ENCODE results near the gene C21orf91. TPM values are rescaled to one million over a fixed set of nuclear protein-coding genes. Genes with fewer than 3 reads are reported as not detected.

Gene C21orf91
- total and polyA plus RNA-seq, 4 donors: 3.1 to 19.2 (median 10.7) TPM

DNA sequence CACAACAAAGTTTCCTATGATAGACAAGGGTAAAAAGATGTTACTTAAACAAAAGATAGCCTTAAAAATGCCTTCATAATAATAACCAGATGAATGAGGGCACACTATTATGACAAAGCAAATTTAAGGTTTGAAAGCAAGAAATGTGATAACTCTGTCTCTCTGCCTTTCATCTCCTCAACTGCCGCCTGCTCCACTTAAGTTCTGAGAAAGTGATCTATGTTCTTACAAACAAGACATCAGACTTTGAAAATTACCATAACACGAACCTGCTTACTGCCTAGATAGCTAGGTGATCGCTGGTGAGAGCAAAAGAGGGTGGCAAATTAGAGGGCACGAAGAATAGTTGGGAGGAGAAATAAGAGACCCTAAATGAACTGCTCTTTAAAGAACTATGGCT lies 13.2 kb downstream of the C21orf91 start:
- 95 to 97% methylated on average over 4 of the region's 4 CpGs for WGBS, 2 donors
- Histone ChIP-seq H3K36me3 (ENCODE audit: control insufficient read depth in 1 of 2, insufficient read depth in 2 of 2, low read length in 1 of 2) (peaks cover 0 to 4% of the 10 kb centered on the region in 2 donors), H3K27ac (ENCODE audit: low read depth in 1 of 2, low read length in 2 of 2) (no peak overlapping the region), H3K4me3 (ENCODE audit: low read length in 2 of 2) (no peak overlapping the region), H3K27me3 (ENCODE audit: control insufficient read depth in 1 of 2, insufficient read depth in 2 of 2, low read length in 1 of 2) (no peaks in the 10 kb centered on the region), H3K9me3 (ENCODE audit: control insufficient read depth, low read length) (peaks cover 5% of the 10 kb centered on the region), H3K4me1 (ENCODE audit: control insufficient read depth in 1 of 2, insufficient read depth in 2 of 2, low read length in 2 of 2) (no peaks in the 10 kb centered on the region)
- intact Hi-C loops (cut with DNase I): no loop called here
- ATAC-seq (ENCODE audit: low FRiP score) (no peak), DNase-seq (no peak)

DNA sequence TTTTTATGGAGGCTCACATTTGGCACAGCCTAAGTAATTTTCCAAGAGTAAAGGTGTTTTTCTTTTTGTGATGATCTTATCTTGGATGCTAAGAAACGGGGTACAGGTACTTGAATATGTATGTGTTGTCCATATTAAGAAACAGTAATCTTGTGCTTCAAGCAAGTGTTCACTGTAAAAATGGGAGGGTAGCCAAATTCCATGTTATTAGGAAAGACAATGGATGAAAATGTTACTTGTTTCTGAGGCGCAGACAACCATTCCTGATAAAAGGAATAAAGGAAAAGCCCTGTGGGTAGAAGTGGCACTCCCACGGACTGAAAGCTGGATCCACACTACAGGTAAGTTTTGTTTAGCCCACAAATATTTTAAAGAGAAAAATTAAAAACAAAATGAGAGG lies 15.6 kb downstream of the C21orf91 start:
- H3K4me3 ChIP-seq (ENCODE audit: low read length in 2 of 2): no peak overlapping the region
- H3K36me3 ChIP-seq (ENCODE audit: control insufficient read depth in 1 of 2, insufficient read depth in 2 of 2, low read length in 1 of 2): peaks cover 0 to 4% of the 10 kb centered on the region in 2 donors
- intact Hi-C loops (cut with DNase I): no loop called here
- peaks cover 0 to 4% of the 10 kb centered on the region in 2 donors for H3K4me1 ChIP-seq (ENCODE audit: control insufficient read depth in 1 of 2, insufficient read depth in 2 of 2, low read length in 2 of 2)
- H3K9me3 ChIP-seq (ENCODE audit: control insufficient read depth, low read length): peaks cover 5% of the 10 kb centered on the region
- 67 to 71% methylated on average over 3 of the region's 3 CpGs for WGBS, 2 donors
- ATAC-seq (ENCODE audit: low FRiP score) (no peak), DNase-seq (no peak)
- no peak overlapping the region for H3K27ac ChIP-seq (ENCODE audit: low read depth in 1 of 2, low read length in 2 of 2)
- H3K27me3 ChIP-seq (ENCODE audit: control insufficient read depth in 1 of 2, insufficient read depth in 2 of 2, low read length in 1 of 2): no peaks in the 10 kb centered on the region

DNA sequence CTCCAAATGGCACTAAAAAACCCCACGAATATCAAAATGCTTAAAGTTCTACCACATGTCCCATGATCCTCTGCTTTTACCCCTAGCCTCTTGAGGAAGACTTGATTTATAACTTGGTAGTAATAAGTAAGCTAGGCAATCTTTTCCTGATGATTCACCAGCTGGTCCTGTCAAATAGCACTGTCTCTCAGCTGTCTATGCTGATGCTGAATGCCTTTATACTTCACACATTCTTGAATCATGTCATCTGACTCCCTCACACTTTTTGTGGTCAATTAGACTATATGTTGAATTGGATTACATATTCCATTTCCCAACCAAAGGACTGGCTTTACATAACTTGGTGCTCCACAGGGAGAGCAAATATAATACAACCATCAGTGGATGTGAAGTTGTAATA lies 16.6 kb downstream of the C21orf91 start:
- ATAC-seq (ENCODE audit: low FRiP score): no peak
- H3K4me3 ChIP-seq (ENCODE audit: low read length in 2 of 2): no peak overlapping the region
- intact Hi-C loops (cut with DNase I): no loop called here
- no peaks in the 10 kb centered on the region for H3K9me3 ChIP-seq (ENCODE audit: control insufficient read depth, low read length)
- H3K4me1 ChIP-seq (ENCODE audit: control insufficient read depth in 1 of 2, insufficient read depth in 2 of 2, low read length in 2 of 2): peaks cover 0 to 4% of the 10 kb centered on the region in 2 donors
- no peak for DNase-seq
- H3K27me3 ChIP-seq (ENCODE audit: control insufficient read depth in 1 of 2, insufficient read depth in 2 of 2, low read length in 1 of 2): no peaks in the 10 kb centered on the region
- H3K36me3 ChIP-seq (ENCODE audit: control insufficient read depth in 1 of 2, insufficient read depth in 2 of 2, low read length in 1 of 2): no peaks in the 10 kb centered on the region
- H3K27ac ChIP-seq (ENCODE audit: low read depth in 1 of 2, low read length in 2 of 2): no peak overlapping the region
- 71 to 81% methylated on average over 1 of the region's 1 CpG for WGBS, 2 donors

DNA sequence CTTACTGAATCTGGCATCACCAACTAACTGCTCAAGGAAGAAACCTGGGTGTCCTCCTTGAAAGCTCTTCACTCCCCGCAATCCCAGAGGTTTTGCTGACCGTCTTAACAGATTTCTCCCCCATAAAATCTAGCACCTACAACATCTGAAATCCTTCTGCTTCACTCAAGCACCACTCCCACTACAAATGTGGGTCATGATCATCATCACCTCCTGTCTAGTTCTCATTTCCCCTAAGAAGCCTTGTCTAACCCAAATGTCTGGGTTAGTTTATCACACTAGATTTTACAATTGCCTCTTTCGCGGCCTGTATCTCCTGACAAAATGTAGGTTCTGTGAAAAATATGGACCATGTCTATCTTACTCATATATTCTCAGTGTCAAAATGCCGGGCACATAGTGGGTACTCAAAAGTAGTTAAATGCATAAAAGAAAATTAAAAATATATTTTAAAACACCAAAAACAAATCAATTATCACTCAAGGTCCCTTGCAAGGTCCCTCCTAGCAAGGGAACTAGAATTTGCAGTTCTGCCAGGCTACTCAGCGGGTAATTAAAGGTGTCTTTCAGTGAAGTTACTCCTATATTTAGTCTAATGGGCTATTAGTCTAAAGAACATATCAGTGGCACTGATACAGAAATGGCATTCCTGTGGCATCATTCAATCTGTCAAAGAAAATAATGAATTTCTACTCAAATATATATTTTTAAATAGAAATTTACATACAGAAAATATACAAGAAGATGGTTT lies 19.6 kb downstream of the C21orf91 start:
- no peaks in the 10 kb centered on the region for H3K27me3 ChIP-seq (ENCODE audit: control insufficient read depth in 1 of 2, insufficient read depth in 2 of 2, low read length in 1 of 2)
- no peak for DNase-seq
- ATAC-seq (ENCODE audit: low FRiP score): no peak
- no peak overlapping the region for H3K4me3 ChIP-seq (ENCODE audit: low read length in 2 of 2)
- WGBS, 2 donors: 96 to 97% methylated on average over 6 of the region's 6 CpGs
- H3K27ac ChIP-seq (ENCODE audit: low read depth in 1 of 2, low read length in 2 of 2): no peak overlapping the region
- intact Hi-C loops (cut with DNase I): no loop called here
- H3K36me3 ChIP-seq (ENCODE audit: control insufficient read depth in 1 of 2, insufficient read depth in 2 of 2, low read length in 1 of 2): no peaks in the 10 kb centered on the region
- peaks cover 0 to 4% of the 10 kb centered on the region in 2 donors for H3K4me1 ChIP-seq (ENCODE audit: control insufficient read depth in 1 of 2, insufficient read depth in 2 of 2, low read length in 2 of 2)
- no peaks in the 10 kb centered on the region for H3K9me3 ChIP-seq (ENCODE audit: control insufficient read depth, low read length)

DNA sequence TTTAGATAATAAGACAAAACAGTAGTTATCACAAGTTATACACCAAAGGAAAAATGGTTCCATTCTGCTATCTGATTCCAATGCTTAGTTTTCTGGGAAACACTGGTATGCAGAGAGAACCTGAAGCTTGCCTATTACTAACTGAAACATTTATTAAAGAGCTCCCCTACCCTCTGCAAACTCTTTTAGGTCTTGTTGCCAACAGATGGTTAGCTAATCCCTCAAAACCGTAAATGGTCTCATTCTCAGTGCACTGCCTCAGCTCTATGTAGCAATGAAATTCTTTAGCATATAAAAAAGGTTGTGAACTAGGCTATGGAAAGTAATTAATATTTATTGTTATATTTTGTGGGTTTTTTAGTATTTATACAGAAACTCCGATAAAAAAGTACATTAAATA lies 20.4 kb downstream of the C21orf91 start:
- Histone ChIP-seq H3K27me3 (ENCODE audit: control insufficient read depth in 1 of 2, insufficient read depth in 2 of 2, low read length in 1 of 2) (no peaks in the 10 kb centered on the region), H3K27ac (ENCODE audit: low read depth in 1 of 2, low read length in 2 of 2) (no peak overlapping the region), H3K4me1 (ENCODE audit: control insufficient read depth in 1 of 2, insufficient read depth in 2 of 2, low read length in 2 of 2) (peaks cover 0 to 4% of the 10 kb centered on the region in 2 donors), H3K36me3 (ENCODE audit: control insufficient read depth in 1 of 2, insufficient read depth in 2 of 2, low read length in 1 of 2) (no peaks in the 10 kb centered on the region), H3K9me3 (ENCODE audit: control insufficient read depth, low read length) (no peaks in the 10 kb centered on the region), H3K4me3 (ENCODE audit: low read length in 2 of 2) (no peak overlapping the region)
- intact Hi-C loops (cut with DNase I): no loop called here
- 71 to 73% methylated on average over 2 of the region's 2 CpGs for WGBS, 2 donors
- DNase-seq (no peak), ATAC-seq (ENCODE audit: low FRiP score) (no peak)

DNA sequence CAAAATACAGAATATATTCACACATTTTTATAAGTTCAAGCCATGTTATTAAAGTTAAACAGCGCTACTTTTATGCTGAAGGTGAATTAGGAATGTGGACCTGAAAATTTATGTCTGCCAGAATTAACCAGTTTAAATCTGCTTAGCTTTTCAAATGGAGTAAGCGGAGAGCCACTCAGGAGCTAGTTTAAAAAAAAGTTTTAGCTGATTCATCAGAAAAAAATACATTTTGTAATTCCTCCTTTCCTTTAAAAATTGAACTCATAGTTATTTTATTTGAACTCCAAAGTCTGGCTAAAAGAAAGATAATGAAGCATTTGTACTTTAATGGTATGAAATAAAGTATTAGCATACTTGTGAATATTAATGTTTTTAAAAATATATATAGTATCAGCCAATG lies 21.2 kb downstream of the C21orf91 start:
- intact Hi-C loops (cut with DNase I): no loop called here
- Histone ChIP-seq H3K27me3 (ENCODE audit: control insufficient read depth in 1 of 2, insufficient read depth in 2 of 2, low read length in 1 of 2) (no peaks in the 10 kb centered on the region), H3K27ac (ENCODE audit: low read depth in 1 of 2, low read length in 2 of 2) (no peak overlapping the region), H3K4me3 (ENCODE audit: low read length in 2 of 2) (no peak overlapping the region), H3K36me3 (ENCODE audit: control insufficient read depth in 1 of 2, insufficient read depth in 2 of 2, low read length in 1 of 2) (no peaks in the 10 kb centered on the region), H3K9me3 (ENCODE audit: control insufficient read depth, low read length) (no peaks in the 10 kb centered on the region), H3K4me1 (ENCODE audit: control insufficient read depth in 1 of 2, insufficient read depth in 2 of 2, low read length in 2 of 2) (peaks cover 1 to 4% of the 10 kb centered on the region in 2 donors)
- ATAC-seq (ENCODE audit: low FRiP score) (no peak), DNase-seq (no peak)
- 91 to 94% methylated on average over 2 of the region's 2 CpGs for WGBS, 2 donors

DNA sequence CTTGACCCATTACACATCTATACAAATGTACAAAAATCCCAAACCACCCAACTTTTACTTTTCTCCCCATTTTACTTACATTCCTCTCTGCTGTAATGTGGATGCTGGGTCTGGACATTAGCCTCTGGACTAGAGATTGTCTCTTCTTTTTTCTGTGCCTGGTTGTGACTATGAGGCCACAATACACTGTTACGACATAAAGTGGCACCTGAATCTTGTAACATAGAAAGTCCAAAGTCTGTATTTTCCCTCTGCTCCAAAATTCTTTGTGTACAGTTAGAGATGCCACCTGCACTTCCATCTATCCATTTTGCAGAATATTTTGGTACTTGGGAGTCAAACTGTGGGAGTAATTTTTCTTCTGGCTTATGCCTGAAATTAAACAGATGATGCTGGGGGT lies 22.7 kb downstream of the C21orf91 start:
- H3K27me3 ChIP-seq (ENCODE audit: control insufficient read depth in 1 of 2, insufficient read depth in 2 of 2, low read length in 1 of 2): no peaks in the 10 kb centered on the region
- no peaks in the 10 kb centered on the region for H3K36me3 ChIP-seq (ENCODE audit: control insufficient read depth in 1 of 2, insufficient read depth in 2 of 2, low read length in 1 of 2)
- no peak overlapping the region for H3K4me3 ChIP-seq (ENCODE audit: low read length in 2 of 2)
- DNase-seq (no peak), ATAC-seq (ENCODE audit: low FRiP score) (no peak)
- no peak overlapping the region for H3K27ac ChIP-seq (ENCODE audit: low read depth in 1 of 2, low read length in 2 of 2)
- no peaks in the 10 kb centered on the region for H3K9me3 ChIP-seq (ENCODE audit: control insufficient read depth, low read length)
- peaks cover 1 to 4% of the 10 kb centered on the region in 2 donors for H3K4me1 ChIP-seq (ENCODE audit: control insufficient read depth in 1 of 2, insufficient read depth in 2 of 2, low read length in 2 of 2)
- intact Hi-C loops (cut with DNase I): no loop called here
- WGBS, 2 donors: 99 to 100% methylated on average over 1 of the region's 1 CpG

DNA sequence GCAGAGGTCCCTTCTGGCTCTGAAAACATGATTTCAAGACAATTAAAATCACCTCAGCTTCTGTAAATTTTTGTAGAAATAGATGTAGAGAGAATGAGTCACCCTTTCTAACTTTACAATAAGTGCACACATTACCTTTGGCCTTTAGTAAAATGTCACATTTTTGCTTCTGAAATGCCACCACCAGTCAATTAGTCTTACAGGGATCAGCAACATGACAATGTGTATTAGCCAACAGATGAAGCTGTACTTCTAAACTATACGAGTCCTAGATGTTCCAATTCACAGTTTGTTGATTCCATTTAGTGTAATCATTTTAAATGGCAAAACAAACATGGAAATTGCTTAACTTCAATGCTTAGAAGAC lies 23.1 kb downstream of the C21orf91 start:
- Histone ChIP-seq H3K27me3 (ENCODE audit: control insufficient read depth in 1 of 2, insufficient read depth in 2 of 2, low read length in 1 of 2) (no peaks in the 10 kb centered on the region), H3K36me3 (ENCODE audit: control insufficient read depth in 1 of 2, insufficient read depth in 2 of 2, low read length in 1 of 2) (no peaks in the 10 kb centered on the region), H3K4me1 (ENCODE audit: control insufficient read depth in 1 of 2, insufficient read depth in 2 of 2, low read length in 2 of 2) (peaks cover 1 to 4% of the 10 kb centered on the region in 2 donors), H3K9me3 (ENCODE audit: control insufficient read depth, low read length) (no peaks in the 10 kb centered on the region), H3K4me3 (ENCODE audit: low read length in 2 of 2) (no peak overlapping the region), H3K27ac (ENCODE audit: low read depth in 1 of 2, low read length in 2 of 2) (no peak overlapping the region)
- intact Hi-C loops (cut with DNase I): no loop called here
- ATAC-seq (ENCODE audit: low FRiP score): no peak
- DNase-seq: no peak
- 83 to 88% methylated on average over 1 of the region's 1 CpG for WGBS, 2 donors

Measured in aorta (tissue), 5 donors.